Measurements from ENCODE around the gene AGBL3.
"Not testable (repeated sequence)": the region's sequence is repeated elsewhere in the genome, so short reads cannot be mapped to it uniquely, and the experiment has no call there.

Gene AGBL3

DNA sequence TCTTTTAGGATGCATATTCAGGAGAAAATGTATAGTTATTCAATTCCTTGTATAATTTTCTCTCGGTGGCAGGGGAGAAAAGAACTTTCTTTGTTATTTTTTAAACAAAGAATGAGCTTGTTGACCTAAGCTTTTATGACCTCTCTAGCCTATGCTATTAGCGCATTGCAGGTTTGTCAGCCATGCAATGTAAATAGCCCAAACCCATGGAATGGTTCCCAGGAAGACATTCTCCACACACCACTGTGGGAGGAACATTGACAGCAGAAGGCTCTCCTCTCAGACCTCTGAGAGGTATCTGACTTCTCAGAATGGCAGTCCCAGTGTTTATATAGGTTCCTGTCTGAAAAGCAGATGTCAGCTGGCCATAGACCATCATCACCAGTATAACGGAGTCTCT is 19.6 kb upstream of the AGBL3 start:
- peak; percentile 43 for DNase-seq

DNA sequence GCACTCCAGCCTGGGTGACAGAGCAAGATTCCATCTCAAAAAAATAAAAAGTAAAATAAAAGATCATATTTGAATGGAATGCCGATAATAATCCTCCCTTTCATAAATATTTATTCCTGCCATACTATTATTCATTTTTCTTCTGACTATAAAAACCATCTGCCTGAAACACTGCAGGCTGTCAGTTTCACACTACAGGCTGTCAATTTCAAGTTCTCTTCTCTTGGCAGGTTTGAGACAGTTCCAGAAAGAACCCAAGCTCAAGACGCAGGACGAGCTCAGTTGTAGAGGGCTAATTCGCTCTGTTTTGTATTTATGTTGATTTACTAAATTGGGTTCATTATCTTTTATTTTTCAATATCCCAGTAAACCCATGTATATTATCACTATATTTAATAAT is 18.2 kb upstream of the AGBL3 start:
- DNase-seq = no peak

DNA sequence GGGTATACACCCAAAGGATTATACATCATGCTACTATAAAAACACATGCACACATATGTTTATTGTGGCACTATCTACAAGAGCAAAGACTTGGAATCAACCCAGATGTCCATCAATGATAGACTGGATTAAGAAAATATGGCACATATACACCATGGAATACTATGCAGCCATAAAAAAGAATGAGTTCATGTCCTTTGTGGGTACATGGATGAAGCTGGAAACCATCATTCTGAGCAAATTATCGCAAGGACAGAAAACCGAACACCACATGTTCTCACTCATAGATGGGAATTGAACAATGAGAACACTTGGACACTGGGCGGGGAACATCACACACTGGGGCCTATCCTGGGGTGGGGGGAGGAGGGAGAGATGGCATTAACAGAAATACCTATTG is 4.7 kb upstream of the AGBL3 start:
- DNase-seq = not testable (repeated sequence)

DNA sequence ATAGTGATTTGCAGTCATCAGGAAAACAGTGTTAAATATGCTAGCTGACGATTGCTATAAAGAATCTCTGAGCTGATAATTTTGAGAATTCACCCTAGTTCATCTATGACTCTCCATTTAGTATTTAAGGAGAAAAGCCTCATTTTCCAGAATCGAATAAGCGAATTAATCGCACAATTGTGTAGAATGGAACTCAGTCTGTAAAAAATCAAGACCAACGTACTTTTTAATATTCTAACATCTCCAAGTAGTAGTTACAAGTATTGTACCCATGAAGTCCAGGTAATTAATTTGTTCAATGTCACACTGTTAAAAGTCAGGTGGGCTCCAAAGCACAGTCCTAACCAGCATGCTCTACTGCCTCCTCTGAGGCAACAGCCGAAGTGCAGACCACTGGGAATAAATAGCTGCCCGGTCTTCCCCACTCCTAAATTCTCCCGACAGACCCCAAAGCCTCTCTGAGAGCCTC is 380 bp upstream of the AGBL3 start:
- no peak for DNase-seq

DNA sequence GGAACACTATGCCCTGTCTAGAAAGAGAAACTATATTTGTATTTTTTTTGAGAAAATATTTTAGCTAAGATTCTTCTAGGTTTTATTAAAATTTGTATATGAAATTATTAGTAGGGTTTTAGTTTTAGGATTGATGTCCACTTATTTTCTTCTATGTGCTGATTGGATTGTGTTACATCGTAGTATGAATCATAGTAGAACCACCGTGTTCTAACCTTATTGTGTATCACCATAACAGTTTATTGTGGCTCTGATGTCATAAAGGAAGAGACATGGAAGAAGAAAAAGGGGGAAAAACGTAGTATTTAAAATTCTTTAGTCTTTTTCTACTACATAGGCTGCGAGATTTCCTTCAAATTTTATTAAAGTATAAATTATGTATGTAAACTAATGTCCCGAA is 1.9 kb downstream of the AGBL3 start:
- DNase-seq = no peak

DNA sequence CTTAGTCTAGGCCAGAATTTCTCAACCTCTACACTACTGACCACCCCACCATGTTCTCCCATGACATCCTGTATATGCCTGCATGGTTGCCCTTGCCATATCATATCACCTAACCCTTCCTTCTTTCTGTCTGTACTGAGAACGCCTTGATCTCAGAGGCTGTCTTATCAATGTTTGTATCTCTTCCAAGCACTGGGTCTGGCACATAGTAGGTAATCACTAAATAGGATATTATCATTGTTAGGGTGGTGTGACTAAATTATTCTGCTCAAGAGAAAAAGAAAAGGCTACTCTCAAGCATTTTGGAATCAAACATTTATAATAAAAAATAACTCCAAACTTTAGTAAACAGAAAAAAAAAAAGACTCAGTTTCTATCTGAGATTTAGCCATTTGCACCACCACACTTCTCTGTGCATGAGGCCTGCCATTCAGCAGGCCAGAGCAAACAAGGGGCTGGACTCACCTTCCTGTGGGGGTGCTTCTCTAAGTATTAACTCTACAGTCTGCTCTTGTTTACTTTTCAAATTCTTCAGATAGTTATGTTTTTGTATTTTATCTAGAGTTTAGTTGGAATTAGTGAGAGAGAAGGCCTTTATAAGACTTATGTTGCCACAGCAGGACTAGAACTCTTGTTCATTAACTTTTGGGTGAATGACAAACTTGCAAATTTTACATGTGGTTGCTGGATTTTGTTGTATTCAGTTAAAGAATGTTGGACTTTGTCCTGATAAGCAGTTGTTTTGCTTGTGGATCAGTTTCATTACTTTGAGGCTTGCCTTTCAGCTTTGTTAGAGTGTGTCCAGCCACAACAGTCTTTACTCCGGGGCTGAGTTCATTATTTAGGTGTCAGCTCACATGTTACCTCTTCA is 5.4 kb downstream of the AGBL3 start:
- no peak for DNase-seq

DNA sequence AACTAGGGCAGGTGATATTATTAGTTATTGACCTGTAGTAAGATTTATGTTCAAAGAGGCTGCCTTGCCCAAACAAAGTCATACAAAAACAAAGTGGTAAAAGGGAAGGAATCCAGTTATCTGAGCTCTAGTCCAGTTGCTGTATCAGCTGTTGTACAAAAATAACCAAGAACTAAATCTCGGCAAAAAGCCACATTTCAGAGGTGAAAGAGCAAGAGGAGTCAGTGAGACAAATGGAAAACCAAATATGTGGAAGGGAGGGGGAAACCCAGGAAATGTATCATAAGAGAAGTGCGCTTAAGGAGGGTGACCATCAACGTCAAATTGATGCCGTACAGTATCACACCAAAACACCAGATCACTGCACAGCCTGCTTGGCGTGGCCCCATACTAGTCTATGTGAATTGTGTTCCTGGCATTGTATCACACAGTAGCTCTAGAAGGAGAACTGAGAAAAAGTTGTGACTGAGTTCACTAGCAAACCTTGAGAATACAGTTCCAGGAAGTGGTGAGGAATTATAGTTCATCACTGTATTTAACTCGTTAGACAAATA is 6.4 kb downstream of the AGBL3 start:
- no peak for DNase-seq

DNA sequence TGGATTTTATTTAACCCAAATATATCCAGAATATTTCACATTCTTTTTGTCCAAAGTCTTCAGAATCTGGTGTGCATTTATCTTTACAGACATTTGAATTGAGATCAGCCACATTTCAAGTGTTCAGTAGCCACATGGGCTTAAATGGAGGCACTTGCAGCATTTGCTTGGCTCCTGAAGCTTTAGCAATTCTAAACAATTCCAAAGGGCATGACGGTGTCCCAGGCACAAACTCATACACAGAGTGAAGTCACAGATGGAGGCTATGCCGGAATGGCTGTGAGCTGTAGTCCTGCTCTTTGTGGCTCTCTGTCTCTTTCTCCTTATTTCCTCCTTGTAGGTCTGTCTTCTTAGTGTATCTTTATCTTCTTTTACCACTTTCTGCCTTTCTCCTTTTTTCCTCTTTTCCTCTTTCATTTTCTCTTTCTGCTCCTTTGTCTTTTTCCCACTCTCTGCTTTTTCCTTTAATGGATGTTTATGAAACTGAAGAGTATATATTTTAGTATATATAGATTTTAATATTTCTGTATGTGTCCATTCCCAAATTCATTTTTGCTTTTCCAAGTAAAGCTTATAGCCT is 7.7 kb downstream of the AGBL3 start:
- no peak for DNase-seq

DNA sequence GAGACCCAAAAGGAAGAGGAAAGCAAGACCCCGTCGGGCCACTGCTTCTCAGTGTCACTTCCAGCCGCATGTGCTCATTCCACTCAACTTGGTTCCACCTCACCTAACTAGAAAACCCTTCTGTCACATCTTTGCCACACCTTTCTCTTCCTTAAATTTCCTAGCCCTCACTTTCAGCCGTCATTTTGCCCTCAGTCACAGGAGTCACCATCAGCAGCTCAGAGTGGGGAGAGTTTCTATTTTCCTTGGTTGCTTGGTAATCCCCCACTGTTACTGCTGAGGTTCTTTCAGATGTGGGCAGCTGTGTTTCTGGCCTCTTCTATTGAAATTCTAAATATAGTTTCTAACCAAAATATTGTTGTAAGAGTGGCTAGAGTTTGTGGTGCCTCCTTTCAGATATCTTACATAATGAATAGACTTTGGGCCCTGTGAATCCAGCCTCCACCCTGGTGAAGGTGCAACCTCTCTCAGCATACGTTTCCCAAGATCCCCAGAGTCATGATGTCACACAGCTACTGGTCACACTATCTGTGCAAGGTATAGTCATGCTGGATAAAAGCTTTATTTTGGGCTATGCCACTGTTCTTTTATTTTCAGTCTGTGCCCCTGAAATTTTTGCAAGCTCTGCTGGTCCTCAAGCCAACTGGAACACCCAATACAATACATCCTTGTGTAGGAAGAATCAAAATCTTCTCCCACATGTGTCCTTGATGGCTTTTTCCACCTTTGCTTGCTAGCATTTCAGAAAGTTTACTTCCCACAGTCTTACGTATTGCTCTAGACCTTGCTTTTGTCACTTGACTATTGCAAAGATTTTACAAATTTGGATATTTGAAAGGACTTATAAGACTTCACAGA is 9.2 kb downstream of the AGBL3 start:
- no peak for DNase-seq

DNA sequence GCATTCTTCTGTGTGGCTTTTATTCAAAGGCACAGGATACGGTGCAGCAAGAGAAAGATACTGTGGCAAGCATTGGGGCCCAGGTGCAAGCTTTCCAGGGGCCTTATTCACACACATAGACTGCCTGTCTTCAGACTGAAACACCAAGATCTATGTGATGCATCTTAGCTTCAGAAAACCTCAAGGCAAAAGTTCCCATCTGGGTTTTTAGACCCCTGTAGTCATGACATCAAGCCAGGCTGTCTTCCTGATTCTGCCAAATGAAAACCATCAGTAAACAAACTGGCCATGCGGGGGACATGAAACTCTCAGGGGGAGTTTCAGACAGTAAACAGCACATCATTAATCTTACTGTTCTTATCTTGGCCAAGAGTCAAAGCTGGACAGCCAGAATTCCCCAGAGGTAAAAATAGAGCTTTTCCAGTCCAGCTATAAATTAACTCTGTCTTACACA is 9.8 kb downstream of the AGBL3 start:
- no peak for DNase-seq

DNA sequence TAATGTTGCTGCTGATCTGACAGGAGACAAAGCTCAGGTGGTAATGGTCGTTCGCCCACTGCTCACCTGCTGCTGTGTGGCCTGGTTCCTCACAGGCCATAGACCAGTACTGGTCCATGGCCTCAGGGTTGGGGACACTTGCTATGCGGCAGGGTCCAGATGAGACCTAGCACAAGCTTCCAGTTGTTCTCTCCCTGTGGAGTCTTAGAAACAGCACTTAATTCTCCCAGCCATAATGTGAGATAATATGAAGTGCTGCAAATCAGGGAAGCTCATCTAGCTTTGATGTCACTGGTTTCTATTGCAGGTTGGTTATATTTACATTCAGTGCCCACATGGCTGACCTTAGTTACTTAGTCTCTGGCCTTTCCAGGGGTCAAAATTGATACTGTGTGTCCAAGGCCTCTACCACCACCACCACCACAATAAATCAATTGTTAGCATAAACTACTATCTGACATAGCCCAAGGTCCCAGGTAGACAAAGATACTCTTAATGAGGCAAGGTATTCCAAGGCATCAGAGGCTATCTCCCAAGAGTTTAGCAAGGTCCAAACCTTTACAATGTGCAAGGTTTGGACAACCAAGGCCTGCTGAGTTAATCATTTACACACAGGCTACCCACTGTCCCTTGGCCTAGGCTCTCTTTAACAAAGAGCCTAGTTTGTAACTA is 11.0 kb downstream of the AGBL3 start:
- no peak for DNase-seq

DNA sequence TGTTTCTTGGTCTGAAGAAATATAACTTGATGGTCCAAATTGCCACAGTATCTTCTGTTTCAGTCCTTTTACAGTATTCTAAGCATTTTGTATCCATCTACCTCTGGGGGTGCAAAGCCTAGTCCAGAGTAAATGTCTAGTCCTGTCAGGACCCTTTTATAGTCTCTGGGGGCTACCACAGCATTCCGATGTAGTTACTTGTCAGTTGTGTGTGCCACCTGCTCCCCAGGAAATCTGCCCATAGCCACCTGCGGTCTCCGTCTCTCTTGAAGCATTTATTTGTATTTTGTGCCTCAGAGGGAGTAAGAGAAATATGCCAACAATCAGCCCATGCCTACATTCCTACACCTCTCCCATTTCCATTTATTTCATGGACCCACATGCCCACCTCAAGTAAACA is 12.8 kb downstream of the AGBL3 start:
- no peak for DNase-seq

DNA sequence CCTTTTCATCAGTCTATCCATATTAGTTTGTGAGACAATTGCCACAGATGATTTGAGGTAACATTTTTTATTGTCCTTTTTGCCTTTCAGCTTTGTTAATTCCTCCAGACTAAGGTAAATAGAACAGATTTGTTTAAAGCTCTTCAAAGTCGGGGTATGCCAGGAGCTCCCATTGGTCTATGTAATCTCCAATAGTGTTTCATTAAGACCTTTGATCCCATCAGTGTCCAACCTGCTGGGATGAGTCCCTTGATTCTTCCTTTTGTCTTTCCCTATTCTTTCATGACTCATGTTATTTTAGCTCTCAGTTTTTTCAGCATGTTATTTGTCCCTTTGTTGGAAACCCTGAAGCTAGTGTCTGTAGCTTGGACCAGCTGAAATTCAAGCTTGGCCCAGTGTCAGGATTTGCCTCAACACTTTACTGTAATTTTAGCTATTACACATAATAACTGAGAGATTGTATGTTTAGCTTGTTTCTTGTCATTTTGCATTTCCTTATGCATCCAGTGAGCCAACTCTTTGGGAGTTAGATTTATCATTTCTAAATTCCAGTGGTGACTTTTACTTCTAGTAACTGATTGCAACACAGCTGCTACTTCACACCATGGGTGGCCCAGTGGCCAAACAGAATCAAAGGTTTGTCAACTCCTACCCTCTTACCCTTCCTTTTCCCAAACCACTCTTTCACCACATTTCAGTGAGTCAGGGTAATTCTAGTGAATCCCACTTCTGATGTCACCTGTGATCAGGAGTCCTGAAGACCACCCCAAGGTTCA is 15.3 kb downstream of the AGBL3 start:
- no peak for DNase-seq

DNA sequence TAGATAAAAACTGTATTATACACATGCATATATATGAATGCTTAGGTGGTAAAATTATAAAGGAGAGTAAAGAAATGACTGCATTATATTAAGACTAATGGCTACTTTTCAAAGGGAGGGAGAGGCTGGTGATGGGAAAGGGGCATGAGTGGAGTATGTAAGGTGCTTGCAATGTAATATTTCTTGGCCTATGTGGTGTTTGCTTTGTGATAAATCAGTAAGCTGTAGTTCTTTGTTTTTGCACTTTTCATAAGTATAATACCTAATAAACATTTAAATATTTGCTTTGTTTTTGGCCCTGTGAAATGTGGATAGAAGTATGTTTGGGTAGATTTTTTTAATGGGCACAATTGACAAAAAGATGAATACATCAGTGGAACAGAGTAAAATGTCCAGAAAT is 25.9 kb downstream of the AGBL3 start:
- DNase-seq = no peak

DNA sequence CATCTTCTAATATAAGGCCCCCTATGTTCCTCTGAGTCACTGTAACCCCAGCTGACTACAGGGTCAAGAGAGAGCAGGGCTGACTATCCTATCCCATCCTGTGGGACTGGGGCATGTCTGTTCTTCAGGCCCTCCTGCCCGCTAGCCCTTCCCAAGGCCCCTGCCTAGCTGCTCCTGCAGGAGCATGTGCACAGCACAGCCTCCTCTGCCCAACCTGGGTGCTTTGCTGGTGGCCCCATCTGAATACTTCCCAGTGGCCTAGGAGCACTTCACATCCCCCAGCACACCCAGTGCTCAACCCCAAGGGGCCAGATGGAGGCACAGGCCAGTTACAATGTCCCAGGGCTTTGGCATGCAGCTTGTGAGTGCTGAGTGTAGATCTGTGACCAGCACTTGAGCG is 37.3 kb downstream of the AGBL3 start:
- DNase-seq = no peak

DNA sequence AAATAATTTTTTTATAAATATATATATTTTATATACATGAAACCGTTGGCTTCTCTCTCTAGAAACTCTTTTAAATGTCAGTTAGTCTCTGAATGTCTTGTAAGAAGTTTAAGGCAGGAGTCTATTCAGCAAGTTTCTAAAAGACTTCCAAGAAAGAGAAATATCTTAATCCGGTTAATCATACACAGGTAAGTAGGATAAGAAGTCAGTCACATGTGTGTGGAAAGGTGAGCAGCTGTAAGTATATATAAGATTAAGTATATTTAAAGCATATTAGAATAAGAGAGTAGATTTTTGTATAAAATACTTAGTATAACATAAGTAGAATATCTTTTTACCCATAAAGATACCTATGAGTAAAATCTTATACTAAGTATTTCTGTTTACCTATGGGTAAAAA is 48.9 kb downstream of the AGBL3 start:
- no peak for DNase-seq

DNA sequence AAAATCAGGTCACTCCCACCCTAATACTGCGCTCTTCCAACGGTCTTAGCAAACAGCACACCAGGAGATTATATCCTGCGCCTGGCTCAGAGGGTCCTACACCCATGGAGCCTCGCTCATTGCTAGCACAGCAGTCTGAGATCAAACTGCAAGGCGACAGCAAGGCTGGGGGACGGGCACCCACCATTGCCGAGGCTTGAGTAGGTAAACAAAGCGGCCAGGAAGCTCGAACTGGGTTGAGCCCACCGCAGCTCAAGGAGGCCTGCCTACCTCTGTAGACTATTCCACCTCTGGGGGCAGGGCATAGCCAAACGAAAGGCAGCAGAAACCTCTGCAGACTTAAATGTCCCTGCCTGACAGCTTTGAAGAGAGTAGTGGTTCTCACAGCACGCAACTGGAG is 80.7 kb downstream of the AGBL3 start:
- DNase-seq = not testable (repeated sequence)

DNA sequence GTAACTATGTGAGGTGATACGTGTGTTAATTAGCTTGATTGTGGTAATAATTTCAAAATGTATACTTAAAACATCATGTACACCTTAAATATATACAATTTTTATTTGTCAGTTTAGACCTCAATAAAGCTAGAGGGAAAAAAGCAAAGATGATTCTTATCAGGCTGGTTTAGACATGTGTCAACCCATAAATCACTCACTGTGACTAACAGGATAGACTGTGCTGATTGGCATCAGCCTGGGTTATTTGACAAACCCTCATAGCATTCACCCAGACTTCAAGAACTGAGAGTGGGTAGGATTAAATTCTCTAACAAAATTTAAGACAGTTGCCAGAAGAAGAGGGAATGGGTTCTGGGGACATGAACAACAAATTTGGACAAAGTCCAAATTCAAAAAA is 87.8 kb downstream of the AGBL3 start:
- no peak for DNase-seq

DNA sequence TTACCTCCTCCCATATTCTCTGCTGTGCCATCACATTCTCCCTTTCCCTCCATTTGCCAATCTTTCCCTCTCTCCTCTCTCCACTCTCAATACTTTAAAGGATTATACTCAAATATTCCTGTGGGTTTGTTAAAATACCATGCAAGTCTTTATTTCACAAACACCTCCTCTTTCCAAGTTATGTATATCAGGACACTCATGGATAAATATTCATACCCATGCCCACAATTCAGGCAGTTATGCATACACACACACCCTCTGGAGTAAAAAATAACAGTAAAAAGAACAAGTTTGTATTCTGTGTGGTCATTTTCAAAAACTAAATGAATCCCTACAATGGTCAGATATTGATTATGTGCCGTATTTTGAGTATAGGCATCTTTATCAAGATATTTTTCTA is 88.2 kb downstream of the AGBL3 start:
- no peak for DNase-seq

DNA sequence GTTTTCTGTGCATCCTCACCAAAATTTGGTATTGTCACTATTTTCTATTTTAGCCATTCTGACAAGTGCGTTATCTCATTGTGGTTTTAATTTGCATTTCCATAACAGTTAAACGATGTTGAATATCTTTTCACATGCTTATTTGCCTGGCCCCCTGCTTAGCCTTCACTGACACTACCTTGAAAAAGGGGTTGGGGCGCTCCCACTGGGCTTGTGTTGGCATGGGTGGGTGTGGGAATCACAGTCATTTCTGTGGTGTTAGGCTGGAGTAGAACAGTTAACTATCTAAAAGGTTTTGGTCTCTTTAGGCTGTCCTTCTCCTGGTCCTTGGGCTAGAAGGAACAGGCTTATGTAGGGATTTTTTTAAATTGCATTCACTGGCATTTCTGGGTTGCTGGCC is 89.4 kb downstream of the AGBL3 start:
- no peak for DNase-seq

DNA sequence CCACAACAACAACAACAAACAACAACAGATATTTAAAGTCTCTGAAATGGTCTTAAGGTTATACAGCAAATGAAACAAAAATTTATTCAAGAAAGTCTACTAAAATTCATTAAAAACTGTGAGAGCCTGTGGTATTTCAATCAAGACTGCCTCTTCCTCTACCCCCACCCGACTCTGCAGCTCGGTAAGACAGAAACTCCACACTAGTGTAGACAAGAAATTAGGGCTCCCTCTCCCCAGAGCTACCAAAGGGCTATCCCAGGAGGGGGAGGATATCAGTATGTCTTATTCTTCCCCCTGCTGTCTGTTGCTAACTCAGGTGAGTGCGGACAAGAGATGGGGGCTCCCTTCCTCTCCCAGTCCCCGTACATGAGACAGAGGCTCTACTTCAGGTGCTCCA is 90.6 kb downstream of the AGBL3 start:
- no peak for DNase-seq

DNA sequence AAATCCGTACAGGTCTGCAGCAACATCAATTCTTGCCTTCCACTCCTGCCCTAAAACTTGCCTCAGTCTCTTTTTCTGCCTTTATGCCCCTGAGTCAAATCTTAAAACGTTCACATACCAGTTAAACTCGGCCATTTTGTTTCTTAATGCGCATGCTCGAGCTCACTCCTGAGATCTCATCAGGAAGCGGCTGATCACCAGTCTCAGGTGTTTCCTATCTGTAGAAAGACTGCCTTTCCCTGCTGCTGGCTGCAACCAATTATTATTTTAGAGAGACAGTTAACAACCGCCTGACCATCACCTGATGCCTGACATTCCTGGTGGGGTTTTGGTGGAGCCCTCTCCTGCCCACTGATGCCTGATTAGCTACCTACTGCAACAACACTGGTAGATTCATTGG is 91.3 kb downstream of the AGBL3 start:
- no peak for DNase-seq

Measured in NCI-H2029 (cell line).